GM20431 (cell line): ENCODE results near the gene PLAU.

Experiments
- in situ Hi-C: fragments of 300-500 bp; cut with MseI, MboI; formaldehyde crosslinking; loops from one replicate; pipeline ENCODE4 v1.15.0; 2020; ENCODE audit warnings: low sequenced_read_pairs; ENCODE audit not compliant: unreplicated experiment

PLAU gene

DNA sequence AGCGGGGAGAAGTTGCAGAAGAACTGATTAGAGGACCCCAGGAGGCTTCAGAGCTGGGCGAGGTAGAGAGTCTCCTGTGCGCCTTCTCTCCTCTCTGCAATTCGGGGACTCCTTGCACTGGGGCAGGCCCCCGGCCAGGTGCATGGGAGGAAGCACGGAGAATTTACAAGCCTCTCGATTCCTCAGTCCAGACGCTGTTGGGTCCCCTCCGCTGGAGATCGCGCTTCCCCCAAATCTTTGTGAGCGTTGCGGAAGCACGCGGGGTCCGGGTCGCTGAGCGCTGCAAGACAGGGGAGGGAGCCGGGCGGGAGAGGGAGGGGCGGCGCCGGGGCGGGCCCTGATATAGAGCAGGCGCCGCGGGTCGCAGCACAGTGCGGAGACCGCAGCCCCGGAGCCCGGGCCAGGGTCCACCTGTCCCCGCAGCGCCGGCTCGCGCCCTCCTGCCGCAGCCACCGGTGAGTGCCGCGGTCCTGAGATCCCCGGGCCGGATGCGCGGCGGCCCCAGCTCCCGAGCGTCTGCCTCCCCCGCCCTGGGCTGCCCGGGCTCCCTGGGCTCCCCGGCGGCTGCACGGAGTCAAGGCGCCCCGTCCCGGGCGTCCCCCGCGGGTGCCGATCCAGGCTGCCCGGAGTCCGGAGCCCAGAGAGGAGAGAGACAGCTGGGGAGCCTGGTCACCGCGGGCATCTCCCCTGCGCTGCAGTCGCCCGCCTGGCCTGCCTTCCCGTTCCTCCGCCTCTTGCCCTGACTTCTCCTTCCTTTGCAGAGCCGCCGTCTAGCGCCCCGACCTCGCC, at the start of gene PLAU:
Gene PLAU (plus strand): TSS at position 369 of the 789 bp plus-strand sequence. CDS start 424 bp downstream, outside the sequence.
- in situ Hi-C loops: no loop called here

GRCh38 chr10:73862011-73862410, 48.9 kb upstream of the PLAU start:
- in situ Hi-C loops: no loop called here

GRCh38 chr10:73863039-73863817, 47.7 kb upstream of the PLAU start:
- in situ Hi-C loops: no loop called here

- in situ Hi-C loops: no loop called here
Measured at GRCh38 chr10:73864229-73864628, 46.7 kb upstream of the PLAU start.

DNA sequence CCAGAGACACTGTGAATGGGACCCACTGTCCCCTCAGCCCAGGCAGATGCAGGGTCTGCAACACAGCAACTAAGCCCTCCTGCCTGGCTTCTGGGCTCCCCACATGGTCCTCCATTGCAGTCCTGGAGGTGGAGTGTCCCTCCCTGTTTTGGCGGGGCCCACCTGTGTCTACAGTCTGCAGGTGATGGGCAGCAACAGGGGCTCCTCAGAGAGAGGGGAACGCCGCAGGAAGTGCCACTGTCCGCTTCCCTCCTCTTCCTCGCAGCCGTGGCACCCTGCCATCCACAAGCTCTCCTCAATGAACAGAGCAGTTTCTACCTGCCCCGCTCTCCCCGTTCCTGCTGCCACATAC, 45.8 kb upstream of the PLAU start:
- in situ Hi-C loops: no loop called here

DNA sequence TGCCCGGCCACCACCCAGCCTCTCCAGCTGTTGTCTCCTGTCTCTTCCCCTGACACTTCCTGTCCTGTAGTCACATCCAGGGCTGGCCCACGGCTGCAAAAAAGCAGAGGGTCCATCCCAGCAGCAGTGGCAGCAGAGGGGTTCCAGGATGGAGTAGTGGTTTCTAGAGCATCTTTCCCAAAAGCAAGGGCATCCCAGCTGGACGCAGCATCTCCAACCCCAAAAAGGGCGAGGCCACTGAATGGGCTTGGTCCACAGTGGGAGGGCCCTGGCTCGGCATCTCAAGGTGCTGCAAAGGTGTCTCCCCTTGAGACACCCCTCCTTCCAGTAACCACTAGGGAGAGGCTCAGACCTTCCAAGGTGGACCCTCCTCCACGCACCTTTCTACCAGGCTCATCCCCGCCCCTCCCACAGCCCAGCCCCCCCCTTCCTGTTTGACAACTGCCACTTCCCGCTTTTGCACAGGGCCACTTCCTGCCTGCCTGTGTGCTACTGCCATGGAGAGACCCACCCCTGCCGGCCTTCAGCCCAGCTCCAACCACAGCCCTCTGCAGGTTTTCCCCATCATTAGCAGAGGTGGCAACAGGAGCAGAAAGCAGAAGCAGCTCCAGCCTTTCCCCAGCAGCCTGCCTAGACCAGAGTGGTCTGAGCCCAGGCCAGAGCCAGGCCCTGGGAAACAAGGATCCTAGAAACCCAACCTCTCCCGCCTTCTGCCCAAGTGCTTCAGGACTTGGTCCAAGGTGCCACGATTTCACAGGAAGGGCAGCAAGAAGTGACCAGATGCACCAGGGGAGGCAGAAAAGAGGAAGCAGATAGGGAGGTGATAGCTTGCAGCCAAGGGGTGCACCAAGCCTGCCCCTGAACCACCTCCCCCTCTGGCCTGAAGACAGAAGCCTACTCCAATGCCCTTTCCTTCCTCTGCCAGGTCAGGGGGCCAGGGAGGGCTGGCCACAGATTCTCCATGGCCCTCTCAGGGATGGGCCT, 45.2 kb upstream of the PLAU start:
- in situ Hi-C loops: no loop called here

- in situ Hi-C loops: no loop called here
Measured at GRCh38 chr10:73866621-73867020, 44.3 kb upstream of the PLAU start.

DNA sequence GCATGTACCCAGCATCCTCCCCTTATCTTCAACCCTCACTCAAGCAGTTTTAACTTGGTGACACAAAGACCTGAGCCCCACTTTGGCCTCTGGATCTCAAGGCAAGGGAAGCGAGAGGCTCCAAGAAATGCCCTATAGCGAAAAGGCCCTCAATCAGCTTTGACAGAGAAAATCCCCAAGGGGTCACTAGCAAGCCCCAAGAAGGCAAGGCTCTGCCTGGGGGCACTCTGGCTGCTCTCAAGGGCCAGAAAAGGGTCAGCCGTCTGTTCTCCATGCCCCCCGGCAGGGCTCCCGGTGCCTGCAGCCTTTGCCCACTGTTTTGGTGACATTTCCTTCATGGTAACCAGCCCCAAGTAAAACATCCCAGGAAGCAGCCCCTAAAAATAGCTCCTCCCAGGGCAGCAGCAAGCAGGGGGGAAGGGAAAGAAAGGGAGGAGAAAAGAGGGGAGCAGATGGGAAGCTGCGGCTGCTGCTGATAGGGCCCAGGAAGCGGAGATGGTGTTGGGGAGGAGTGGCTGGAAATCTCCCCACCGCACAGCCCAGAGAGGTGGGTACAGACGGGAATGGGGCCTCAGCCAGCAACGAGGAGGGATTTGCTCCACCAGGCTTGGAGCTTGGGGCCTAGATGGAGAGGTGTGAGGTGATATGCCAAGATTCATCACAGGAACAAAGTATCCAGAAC, 43.7 kb upstream of the PLAU start:
- in situ Hi-C loops: no loop called here

DNA sequence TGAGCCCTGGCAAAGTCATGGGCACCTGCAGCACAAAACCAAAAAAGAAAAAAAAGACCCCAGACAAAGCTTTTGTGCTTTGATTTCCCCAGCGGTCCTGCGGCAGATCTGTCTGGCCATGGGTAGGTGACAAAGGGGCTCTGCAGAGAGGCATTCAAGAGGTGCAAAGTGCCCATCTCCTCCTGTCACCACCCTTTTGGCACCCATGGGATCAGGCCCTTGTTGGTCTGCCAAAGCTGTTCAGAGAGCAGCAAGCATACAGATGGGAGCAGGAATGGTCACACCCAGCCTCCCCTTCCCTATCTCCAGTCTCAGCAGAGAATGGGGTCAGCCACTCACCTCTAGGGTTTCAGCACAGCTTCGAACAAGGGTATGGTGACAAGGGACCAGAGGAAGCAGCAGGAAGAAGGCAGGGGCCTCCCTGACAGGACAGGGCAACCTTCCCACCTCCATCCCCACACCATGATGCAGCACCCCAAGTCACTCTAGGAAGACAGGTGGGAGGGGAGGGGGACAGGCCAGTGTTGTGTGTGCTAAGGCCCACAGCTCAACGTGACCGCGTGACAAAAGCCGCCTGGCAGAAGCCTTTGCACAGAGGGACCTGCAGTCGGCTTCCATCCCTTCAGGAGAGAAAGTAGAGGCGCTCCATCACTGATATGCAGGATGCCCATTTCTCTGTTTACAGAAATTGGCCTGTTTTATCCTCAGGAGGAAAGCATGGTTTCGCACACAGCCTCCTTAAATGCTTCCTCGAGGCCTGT, 42.9 kb upstream of the PLAU start:
- in situ Hi-C loops: no loop called here

GRCh38 chr10:73868655-73869195, 42.2 kb upstream of the PLAU start:
- in situ Hi-C loops: no loop called here

DNA sequence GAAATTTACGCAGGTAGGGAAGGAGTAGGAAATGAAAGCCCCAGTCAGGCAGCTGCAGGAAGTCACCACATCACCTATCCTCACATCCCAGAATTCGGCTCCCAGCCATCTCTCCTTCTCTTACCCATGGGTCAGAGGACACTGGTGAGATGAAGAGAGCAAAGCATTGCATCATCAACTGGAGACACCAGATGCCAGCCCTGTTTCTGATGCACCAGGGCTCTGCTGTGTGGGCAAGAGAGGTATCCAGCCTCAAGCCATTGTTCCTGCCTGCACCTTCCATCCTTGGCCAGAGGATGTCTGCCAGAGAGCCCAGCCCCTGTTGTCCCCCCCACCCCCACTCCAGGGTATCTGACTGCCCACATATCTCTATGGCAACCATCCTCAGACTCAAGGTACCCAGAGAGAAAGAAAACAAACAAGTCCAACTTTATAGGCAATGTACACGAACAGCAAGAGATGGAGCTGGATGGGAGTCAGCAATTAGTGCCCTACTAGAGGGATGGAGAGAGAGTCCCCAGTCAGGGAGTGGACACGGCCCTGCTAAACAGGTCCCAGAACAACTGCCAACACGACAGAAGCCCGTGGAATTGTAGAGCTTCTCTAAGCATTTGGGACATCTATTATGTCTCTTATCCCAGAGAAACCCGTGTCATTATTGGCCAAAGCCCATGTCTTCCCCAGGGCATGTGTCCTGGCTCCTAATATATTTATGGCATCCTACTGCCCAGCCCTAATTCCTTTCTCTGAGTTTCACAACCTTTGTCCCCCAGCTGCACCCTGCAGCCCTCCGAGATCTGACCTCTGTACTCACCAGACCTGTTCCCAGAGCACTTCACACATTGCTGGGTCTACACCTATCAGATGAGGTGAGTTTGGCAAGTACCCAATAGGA, 39.4 kb upstream of the PLAU start:
- in situ Hi-C loops: no loop called here

DNA sequence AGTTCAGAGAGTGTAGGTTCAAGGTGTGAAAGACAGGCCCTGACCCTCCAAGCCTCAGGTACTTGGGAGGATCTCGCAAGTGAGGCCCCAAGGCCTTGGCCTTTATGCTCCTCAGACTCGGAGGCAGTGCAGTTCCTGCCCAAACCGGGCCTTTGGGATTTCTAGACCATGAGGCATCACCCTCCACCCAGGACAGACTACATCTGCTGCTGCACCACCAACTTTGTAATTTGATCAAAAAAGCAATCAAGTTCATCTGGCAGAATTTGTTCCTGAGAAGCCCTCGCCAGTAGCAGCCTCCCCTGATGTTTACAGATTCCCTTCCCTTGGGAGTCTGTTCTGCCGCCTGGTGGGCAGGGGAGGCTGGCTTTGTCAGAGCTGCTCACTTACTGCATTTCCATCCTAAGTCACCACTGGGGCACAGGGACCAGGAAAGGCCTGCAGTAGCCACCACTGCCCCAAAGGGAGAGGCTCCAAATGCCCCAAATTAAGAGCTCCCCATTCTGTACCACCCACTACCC, 38.7 kb upstream of the PLAU start:
- in situ Hi-C loops: no loop called here

- in situ Hi-C loops: no loop called here
Measured at GRCh38 chr10:73873142-73873837, 37.6 kb upstream of the PLAU start.

DNA sequence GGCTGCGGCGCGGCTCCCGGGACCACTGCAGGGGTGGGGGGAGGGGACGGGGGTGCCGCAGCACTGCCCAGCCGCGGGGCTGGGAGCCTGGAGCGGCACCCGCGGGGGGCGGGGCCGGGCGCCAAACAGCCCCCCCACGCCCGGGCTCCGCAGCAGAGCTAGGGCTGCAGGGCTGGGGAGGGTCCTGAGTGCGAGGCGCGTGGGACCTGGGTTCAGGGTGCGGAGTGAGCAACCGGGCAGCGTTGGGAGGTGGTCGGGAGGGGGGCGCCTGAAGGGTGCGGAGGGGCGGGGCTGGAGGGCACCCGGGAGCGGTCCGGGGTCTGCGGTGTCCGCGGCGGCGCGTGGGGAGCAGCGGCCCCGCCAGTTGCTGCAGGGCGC, 37.1 kb upstream of the PLAU start:
- in situ Hi-C loops: no loop called here

DNA sequence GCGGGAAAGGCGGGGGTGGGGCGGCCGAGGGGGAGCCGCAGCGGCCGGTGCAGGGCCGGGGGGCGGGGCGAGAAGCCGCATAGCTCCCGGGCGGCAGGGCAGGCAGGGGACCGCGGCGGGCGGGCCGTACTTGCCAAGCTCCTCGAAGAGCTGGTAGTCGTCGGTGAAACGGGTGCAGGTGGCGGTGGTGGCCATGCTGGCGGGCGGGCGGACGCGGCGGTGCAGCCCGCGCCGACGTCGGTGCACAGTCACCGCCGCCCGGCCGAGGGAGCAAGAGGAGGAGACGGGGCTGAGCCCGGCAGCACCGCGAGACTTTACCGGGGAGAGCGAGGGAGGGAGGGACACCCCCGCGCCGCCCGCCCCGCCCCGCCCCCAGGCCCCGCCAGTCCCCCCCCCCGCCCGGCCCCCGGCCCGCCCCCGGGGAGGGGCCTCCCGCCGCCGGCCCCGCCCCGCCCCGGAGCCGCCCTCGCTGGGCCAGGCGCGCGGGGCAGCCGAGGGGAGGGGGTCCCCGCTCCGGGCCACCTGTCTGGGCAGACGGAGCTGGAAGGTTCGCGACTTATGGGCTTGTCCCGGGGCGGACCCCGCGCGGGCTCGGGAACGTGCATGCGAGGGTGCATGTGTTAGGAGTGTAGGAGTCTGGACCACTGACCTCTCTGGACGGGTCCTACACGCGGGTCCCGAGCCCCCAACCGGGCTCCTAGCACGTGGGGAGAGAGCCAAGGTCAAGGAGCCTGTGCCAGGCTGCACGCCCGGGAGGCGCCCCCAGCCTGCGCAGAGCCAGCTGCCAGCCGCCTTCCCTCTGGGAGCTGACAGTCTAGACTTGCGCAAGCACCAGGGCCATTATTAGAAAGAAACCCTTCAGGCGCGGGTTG, 36.4 kb upstream of the PLAU start, which contains the start of gene CAMK2G:
Gene CAMK2G (minus strand): TSS at position 289 of the 872 bp plus-strand sequence. CDS start 94 bp downstream, at position 195.
- in situ Hi-C loops: no loop called here

DNA sequence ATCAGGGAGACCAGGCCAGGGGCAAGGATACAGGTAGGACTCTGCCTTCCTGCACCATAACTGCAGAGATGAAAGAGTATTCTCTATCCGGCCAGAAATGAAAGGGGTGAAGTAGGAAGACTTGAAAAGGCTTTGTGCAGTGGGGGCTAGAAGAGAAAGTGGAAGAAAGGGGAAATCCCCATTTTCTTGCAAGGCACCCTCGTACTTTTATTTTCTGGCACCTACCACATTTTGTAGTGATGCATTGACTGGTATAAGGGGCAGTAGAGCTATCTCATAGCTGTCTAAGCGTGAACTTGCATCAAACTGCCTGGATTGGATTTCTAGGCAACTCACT, 35.8 kb upstream of the PLAU start:
- in situ Hi-C loops: no loop called here
